HG02763 (cell line): ENCODE measurements around the gene ADCY9.
"Not testable (repeated sequence)": the region's sequence is repeated elsewhere in the genome, so short reads cannot be mapped to it uniquely, and the experiment has no call there.

ENCODE experiments used
- ATAC-seq: cut with Tn5 transposase; IDR thresholded peaks from one replicate; pipeline ENCODE4 v1.9.1; 2021; ENCODE audit warnings: mild to moderate bottlenecking, moderate library complexity; ENCODE audit not compliant: unreplicated experiment

The ADCY9 gene

DNA sequence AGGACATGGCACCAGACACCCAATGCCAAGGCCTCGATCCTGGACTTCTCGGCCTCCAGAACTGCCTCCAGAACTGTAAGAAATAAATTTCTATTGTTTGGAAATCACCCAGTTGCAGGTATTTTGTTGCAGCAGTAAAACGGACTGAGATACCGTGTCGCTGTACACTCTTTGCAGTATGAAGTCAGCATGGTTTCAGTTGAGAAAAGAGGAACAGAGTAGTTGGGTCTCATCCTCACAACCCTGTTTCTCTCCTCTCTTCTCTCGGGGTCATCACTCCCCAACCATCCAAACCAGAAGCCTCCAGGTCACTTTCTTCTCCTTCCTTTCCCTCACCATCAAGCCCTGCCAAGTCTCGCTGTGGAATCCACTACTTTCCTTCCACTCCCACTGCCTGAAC, 77.8 kb downstream of the ADCY9 start:
- no peak for ATAC-seq

DNA sequence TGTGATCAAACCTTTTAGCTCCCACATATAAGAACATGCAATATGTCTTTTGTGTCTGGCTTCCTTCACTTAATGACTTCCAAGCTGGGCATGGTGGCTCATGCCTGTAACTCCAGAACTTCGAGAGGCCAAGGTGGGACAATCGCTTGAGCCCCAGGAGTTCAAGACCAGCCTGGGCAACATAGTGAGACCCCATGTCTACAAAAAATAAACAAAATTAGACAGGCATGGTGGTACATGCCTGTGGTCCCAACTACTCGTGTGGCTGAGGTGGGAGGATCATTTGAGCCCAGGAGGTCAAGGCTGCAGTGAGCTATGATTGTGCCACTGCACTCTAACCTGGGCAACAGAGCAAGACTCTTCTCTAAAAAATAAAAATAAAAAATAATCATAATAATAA, 79.3 kb downstream of the ADCY9 start:
- not testable (repeated sequence) for ATAC-seq

DNA sequence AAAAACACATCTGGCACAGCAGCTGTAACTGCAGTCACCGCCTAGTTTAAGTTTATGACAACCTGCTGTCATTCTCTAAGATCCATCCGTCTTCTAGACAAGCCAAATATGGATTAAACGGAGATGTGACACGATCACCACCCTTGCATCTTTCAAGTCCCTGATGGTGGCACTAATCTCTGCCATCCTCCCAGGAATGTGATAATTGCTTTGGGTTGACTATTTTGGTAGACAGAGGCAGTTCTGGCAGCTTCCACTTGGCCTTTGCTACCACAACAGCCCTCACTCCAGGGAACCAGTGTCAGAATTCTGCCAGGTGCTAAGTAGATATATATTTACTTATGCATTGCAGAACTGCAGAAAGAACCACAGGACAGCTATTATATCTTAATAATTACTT, 81.3 kb downstream of the ADCY9 start:
- no peak for ATAC-seq

DNA sequence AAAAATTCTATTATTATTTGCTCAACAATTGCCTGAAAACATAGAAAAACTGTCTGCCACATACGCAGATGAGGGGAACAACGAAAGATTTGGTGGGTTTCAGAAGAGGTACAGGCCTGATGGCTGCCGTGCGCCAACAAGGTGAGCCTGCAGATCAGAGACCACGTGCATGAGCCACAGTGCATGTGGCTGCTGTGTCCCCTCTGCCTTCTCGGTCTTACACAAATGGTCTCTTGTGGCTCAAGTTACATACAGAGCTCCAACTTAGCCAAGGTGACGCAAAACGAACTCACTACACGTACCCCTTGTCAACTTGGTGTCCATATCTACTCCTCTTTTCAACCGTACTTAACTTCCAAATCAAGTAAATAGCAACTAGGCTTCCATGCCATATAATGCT, 82.3 kb downstream of the ADCY9 start:
- no peak for ATAC-seq

DNA sequence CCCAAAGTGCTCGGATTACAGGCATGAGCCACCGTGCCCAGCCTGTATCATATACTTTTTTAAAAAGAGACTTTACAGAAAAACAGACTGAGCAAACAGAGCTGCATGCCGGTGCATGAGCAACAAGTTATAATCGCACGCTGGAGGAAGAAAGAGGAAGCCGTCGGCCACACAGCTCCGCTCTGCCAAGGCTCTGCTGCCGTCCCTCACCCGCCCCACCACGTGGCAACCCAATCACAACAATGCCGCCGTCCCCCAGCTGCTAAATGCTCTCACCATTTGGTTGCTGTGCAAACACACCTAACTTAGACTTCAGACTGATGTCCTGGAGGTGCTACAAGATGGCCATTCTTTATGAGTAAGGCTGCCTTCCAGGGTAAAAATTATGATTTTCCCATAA, 83.5 kb downstream of the ADCY9 start:
- ATAC-seq, result no peak

- ATAC-seq, result no peak
These were observed 88.1 kb downstream of the ADCY9 start for GRCh38 chr16:4028144-4028543.

GRCh38 chr16:4026854-4027253, 89.4 kb downstream of the ADCY9 start:
- no peak for ATAC-seq

GRCh38 chr16:4025428-4025827, 90.8 kb downstream of the ADCY9 start:
- no peak for ATAC-seq

GRCh38 chr16:4021916-4022315, 94.3 kb downstream of the ADCY9 start:
- no peak for ATAC-seq

GRCh38 chr16:4021070-4021779, 95.0 kb downstream of the ADCY9 start:
- no peak for ATAC-seq

DNA sequence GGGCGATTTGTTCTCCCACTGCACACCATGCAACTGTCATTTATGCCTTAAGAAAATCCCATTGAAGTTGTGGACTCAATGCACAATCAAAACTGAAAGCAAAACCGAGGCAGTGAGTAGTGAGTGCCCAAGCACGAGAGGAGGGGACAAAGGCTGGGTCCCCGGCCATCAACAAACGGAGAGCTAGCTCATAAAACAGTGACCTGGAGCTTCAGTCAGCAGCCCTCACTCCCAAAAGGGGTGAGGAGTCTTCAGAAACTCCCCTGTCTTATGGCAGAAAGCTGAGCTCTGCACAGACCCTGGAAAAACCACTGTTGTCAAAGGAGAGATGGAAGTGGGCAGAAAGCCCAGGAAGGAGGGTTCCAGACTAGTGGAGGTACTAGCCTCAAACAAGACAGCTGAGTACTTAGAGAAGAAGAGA, 96.9 kb downstream of the ADCY9 start:
- ATAC-seq, result no peak

DNA sequence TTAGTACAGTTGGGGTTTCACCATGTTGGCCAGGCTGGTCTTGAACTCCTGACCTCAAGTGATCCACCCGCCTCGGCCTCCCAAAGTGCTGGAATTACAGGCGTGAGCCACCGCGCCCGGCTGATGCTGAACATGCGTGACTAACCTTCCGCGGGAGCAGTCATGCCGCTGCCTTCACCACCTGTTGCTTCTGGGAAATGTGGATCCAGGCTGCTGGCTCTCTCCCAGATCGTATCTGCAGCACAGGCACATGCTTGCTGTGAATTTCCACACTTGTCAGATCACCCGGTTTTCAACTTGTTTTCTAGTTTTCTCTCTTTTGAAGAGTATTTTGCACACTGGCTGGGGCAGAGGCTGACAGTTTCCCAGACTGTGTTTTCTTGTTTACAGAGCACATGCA, 97.9 kb downstream of the ADCY9 start:
- ATAC-seq, result no peak

- no peak for ATAC-seq
These were observed 98.4 kb downstream of the ADCY9 start for GRCh38 chr16:4017807-4018206.

DNA sequence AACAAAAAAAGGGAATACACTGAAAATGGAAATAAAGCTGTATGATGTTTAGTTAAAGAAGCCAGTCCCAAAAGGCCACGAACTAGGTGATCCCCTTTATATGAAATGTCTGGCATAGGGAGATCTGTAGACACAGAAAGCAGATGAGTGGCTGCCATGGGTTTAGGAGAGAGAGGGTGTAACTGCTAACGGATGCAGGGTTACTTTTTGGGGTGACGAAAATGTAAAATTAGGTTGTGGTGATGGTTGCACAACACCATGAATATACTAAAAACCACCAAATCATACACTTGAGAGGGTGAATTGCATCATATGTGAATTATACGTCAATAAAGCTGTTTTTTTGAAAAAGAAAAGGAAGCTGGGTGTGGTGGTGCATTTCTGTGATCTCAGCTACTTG, 99.6 kb downstream of the ADCY9 start:
- no peak for ATAC-seq

DNA sequence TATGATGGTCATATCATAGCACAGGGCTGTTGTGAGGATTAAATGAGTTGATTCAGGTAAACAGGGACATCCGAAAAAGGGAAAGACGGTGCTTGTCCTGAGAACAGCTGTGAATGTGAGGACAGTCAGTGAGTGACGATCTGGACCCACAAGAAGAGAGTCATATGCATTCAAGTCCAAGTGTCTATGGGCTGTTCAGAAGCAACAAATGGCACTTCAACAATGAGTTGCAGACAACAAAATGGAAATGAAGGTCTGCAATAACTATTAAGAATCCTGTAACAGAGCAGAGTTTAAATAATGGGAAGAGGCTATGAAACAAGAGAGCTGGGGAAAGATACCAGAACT, 100.3 kb downstream of the ADCY9 start:
- no peak for ATAC-seq

- ATAC-seq, result no peak
These were observed 100.8 kb downstream of the ADCY9 start for GRCh38 chr16:4015275-4016004.

DNA sequence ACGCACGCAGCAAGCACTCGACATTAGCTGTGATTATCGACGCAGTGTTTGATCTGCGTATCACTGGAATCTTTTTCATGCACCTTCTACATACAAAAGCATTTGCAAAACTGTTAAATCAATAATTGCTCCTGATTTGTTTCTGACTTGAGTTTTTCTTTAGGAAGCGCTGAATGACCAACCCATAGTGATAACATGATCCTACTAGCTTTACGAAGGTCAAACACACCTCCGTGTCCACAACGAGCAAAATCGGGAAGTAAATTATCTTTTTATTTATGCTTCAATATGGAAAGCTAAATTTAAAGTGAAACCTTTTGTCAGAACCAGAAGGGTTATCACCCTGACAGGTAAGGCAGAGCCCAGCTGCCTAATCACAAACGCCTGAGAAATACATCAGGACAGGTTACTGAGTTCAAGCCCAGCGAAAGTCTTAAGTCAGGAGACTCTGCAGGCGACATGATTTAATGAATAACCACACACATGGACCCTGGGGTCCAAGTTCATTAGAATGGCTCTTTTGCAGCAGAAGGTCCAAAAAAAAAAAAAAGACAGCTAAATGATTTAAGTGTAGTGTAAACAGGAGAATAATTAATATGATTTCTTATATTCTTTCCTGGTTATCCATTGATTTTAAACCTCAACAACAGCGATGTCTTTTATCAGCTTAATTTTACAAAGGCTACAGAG, 104.2 kb downstream of the ADCY9 start:
- ATAC-seq, result no peak

GRCh38 chr16:4011225-4011939, 104.9 kb downstream of the ADCY9 start:
- ATAC-seq, result no peak

DNA sequence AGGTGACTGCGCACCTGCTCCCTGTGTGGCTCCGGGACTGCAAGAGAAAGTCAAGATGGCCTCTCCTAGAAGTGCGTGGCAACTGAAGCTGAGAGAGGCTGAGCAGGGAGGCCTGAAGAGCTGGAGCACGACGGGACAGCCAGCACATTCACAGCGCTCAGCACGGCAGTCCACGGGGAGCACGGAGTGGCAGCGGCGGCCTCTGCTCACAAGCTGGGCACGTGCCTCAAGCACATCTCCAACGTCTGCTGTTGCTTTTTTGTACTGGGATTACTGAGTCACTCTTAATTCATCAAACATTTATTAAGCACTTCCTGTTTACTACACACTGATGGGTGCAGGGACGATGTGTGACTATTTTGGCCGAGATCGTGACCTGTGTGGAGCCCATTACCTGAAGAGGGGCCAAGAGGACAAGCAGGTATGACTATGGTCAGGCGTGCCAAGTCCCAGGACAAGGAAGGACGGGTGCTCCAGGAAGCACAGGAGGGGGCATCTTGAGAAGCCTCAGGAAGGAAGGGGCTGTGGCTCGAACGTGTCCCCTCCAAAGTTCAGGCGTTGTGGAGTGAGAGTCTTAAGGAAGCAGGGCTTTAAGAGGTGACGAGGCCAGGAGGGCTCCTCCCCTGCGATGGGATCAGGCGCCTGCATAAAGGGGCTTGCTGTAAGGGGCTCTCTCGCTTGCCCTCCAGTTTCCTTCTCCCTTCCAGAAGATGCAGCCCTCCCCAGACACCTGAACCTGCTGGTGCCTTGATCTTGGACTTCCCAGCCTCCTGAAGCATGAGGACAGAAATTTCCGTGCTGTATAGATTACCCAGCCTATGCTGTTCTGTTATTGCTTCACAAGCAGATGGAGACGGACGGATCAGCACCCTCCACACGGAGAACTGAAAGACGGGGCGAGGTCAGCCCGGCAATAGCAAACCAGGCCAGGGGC, 105.8 kb downstream of the ADCY9 start:
- ATAC-seq, result no peak

DNA sequence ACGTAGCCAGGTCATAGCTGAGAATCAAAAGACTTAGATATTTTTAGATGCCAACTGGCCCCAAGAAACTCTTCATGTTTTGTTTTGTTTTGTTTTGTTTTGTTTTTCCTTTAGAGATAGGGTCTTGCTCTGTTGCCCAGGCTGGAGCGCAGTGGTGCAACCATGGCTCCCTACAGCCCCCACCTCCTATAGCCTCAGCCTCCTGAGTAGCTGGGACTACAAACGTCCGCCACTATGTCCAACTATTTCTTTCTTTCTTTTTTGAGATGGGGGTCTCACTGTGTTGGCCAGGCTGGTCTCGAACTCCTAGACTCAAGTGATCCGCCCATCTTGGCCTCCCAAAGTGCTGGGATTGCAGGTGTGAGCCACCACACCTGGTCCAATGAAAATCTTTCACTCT, 107.1 kb downstream of the ADCY9 start:
- no peak for ATAC-seq
